ENCODE results near the gene COL8A2.

COL8A2 gene
- long read RNA-seq, result 0 reads

GRCh38 chr1:36125129-36125991 lies at the start of gene COL8A2:
COL8A2 (minus strand) TSS chr1:36125222; CDS start chr1:36100242, 24,980 bp downstream.
- no peak for DNase-seq (ENCODE audit: low read depth in 1 of 2, low spot score in 1 of 2)
- H3K27ac ChIP-seq (replicated peaks), result no peak within 1 kb of the TSS
- H3K4me3 ChIP-seq (replicated peaks; ENCODE audit: insufficient read depth, low read length), result no peak within 1 kb of the TSS
- H3K27me3 ChIP-seq (ENCODE audit: insufficient read depth, poor library complexity, severe bottlenecking), result peaks cover 19% of the 10 kb centered on the region
- TF ChIP-seq SPI1 (IDR thresholded peaks at IDR 0.05; ENCODE audit: borderline replicate concordance, low read depth) (no peak), REST (IDR thresholded peaks at IDR 0.05; ENCODE audit: insufficient replicate concordance, low read depth) (no peak), CTCF (IDR thresholded peaks at IDR 0.05; ENCODE audit: insufficient read depth, low read length) (no peak), GABPA (IDR thresholded peaks at IDR 0.05; ENCODE audit: low read depth) (no peak), POLR2AphosphoS5 (IDR thresholded peaks at IDR 0.05; ENCODE audit: low read depth) (no peak)

- no peaks in the 10 kb centered on the region for H3K27me3 ChIP-seq (ENCODE audit: insufficient read depth, poor library complexity, severe bottlenecking)
- H3K4me3 ChIP-seq (replicated peaks; ENCODE audit: insufficient read depth, low read length), result no peak overlapping the region
- no peak for TF ChIP-seq SPI1 (IDR thresholded peaks at IDR 0.05; ENCODE audit: borderline replicate concordance, low read depth)
- TF ChIP-seq POLR2AphosphoS5 (IDR thresholded peaks at IDR 0.05; ENCODE audit: low read depth), result no peak
- TF ChIP-seq GABPA (IDR thresholded peaks at IDR 0.05; ENCODE audit: low read depth), result no peak
- no peak overlapping the region for H3K27ac ChIP-seq (replicated peaks)
- DNase-seq (ENCODE audit: low read depth in 1 of 2, low spot score in 1 of 2), result no peak
Measured at GRCh38 chr1:36174713-36175112, 49.7 kb upstream of the COL8A2 start.

- Histone ChIP-seq H3K27me3 (ENCODE audit: insufficient read depth, poor library complexity, severe bottlenecking) (no peaks in the 10 kb centered on the region), H3K4me3 (replicated peaks; ENCODE audit: insufficient read depth, low read length) (no peak overlapping the region), H3K27ac (replicated peaks) (no peak overlapping the region)
- TF ChIP-seq SPI1 (IDR thresholded peaks at IDR 0.05; ENCODE audit: borderline replicate concordance, low read depth) (no peak), GABPA (IDR thresholded peaks at IDR 0.05; ENCODE audit: low read depth) (no peak), REST (IDR thresholded peaks at IDR 0.05; ENCODE audit: insufficient replicate concordance, low read depth) (no peak), POLR2AphosphoS5 (IDR thresholded peaks at IDR 0.05; ENCODE audit: low read depth) (no peak), CTCF (IDR thresholded peaks at IDR 0.05; ENCODE audit: insufficient read depth, low read length) (no peak)
- no peak for DNase-seq (ENCODE audit: low read depth in 1 of 2, low spot score in 1 of 2)
Measured at GRCh38 chr1:36172983-36173382, 48.0 kb upstream of the COL8A2 start.

- DNase-seq (ENCODE audit: low read depth in 1 of 2, low spot score in 1 of 2), result no peak
- H3K27ac ChIP-seq (replicated peaks), result no peak overlapping the region
- no peak overlapping the region for H3K4me3 ChIP-seq (replicated peaks; ENCODE audit: insufficient read depth, low read length)
- no peaks in the 10 kb centered on the region for H3K27me3 ChIP-seq (ENCODE audit: insufficient read depth, poor library complexity, severe bottlenecking)
- no peak for TF ChIP-seq GABPA (IDR thresholded peaks at IDR 0.05; ENCODE audit: low read depth)
- no peak for TF ChIP-seq CTCF (IDR thresholded peaks at IDR 0.05; ENCODE audit: insufficient read depth, low read length)
- no peak for TF ChIP-seq REST (IDR thresholded peaks at IDR 0.05; ENCODE audit: insufficient replicate concordance, low read depth)
- TF ChIP-seq POLR2AphosphoS5 (IDR thresholded peaks at IDR 0.05; ENCODE audit: low read depth), result no peak
- no peak for TF ChIP-seq SPI1 (IDR thresholded peaks at IDR 0.05; ENCODE audit: borderline replicate concordance, low read depth)
Measured at GRCh38 chr1:36172017-36172747, 47.2 kb upstream of the COL8A2 start.
